DMS114 treated with DMSO at 0.1 percent for 48 hours (cell line): ENCODE results near the gene ARHGDIG.
"Not testable (repeated sequence)": the region's sequence is repeated elsewhere in the genome, so short reads cannot be mapped to it uniquely, and the experiment has no call there.

Experiments used
- DNase-seq: peaks from one replicate; lab custom pipeline; 2025; ENCODE audit not compliant: unreplicated experiment; lab: John Stamatoyannopoulos, UW

Gene ARHGDIG

DNA sequence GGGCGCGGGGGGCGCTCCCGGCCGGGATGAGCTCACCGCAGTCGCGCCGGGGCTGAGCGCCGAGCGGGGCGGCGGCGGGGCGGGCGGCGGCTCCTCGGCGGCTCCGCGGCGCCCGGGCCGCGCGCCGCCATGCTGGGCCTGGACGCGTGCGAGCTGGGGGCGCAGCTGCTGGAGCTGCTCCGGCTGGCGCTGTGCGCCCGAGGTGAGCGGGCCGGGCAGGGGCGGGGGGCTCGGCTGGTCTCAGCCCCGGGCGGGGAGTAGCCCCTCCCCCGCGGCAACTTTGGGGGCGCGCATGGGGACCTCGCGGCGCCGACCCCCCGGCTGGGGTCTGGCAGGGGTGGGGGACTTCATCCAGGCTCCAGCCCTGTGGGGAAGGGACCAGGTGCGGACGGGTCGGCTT, at the start of gene ARHGDIG:
ARHGDIG (plus strand) TSS at position 40 of the 400 bp plus-strand sequence; CDS start at position 130, 90 bp downstream.
- no peak for DNase-seq

DNA sequence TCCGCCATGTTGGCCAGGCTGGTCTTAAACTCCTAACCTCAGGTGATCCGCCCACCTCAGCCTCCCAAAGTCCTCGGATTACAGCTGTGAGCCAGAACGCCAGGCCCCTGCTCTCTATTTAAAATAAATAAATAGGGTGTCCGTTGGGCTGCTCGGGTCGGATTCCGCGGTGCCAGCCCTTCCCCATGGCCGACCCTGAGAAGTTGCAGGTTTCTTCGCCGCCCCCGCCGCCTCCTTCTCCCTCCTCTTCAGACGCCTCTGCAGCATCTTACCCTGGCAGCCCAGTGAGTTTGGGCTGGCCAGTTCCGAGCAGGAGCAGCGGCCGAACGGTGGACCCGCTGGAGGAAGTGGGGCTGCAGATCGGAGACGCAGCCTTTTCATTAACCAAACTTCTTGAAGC, 49.4 kb upstream of the ARHGDIG start:
- DNase-seq, result no peak

DNA sequence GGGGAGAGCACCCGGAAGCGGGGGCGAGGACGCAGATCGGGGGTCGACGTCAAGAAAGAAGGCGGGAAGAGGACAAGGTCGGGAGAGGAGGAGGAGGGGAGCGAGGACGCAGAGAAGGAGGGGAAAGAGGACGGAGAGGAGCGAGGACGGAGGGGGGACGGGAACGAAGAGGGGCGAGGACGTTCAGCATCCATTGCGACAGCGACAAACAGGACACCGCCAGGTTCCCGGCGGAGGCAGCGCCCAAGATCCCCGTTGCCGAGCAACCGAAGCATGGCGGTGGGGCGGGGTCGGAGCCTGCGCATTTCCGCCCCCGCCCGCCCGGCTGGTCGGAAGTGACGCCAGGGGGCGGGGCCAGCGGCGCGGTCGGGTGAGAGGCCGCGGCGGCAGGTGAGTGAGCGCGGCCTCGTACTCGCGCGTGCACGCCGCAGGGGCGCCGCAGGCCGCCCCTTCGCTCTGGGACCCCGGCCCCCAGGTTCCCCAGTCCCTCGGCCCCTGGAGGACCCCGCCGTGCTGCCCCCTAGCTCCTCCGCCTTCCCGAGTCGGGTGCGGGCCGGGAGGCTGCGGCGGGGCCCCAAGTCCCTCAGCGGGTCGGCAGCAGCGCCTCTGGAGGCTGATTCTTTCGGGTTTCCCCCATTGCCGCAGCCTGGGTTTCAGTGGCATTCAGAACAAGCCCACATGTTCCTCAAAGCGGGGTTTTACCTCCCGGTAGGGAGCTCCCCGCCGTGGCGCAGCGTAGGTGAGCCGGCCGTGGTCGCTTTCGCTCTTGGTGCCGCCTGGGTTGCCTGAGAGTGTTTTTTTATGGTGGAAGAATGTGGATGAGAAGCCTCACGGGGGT, 45.7 kb upstream of the ARHGDIG start, which contains the start of gene FAM234A:
FAM234A (plus strand) TSS at position 354 of the 838 bp plus-strand sequence. CDS start 19,593 bp downstream, outside the sequence.
- DNase-seq, result peak; percentile 85

DNA sequence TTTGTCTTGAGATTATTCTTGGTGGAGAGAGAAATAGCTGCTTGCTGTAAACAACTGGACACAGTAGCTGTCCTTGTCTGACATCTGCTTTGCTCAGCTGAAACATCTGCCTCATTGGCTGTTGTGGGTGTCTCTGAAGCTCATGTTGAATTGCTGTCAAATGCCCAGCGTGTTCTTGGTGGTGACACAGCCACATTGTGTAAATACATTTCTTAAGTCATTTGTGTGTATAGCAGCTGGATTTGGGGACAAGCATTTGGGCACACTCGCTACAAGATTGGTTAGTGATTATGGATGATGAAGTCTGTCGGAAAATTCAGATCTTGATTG, 40.5 kb upstream of the ARHGDIG start:
- DNase-seq, result no peak

DNA sequence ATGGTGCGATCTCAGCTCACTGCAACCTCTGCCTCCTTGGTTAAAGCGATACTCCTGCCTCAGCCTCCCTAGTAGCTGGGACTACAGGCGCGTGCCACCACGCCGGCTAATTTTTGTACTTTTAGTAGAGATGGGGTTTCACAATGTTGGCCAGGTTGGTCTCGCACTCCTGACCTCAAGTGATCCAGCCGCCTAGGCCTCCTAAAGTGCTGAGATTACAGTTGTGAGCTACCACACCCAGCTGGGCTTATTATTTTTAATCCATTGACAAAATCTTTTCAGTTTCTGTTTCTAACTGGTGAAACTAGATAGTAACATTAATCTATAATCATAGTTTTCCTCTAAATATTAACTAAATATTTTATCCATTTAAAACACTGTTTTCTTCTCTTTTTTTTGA, 39.8 kb upstream of the ARHGDIG start:
- no peak for DNase-seq

DNA sequence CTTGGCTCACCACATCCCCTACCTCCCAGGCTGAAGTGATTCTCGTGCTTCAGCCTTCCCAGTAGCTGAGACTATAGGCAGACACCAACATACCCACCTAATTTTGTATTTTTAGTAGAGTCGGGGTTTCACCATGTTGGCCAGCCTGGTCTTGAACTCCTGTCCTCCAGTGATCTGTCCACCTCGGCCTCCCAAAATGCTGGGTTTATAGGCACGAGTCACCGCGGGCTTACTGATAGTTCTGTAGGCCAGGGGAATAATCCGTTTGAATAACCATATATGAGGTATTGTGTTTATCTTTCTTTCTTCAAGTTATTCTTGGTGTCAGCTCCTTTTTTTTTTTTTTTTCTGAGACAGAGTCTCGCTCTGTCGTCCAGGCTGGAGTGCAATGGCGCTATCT, 38.1 kb upstream of the ARHGDIG start:
- DNase-seq, result no peak

DNA sequence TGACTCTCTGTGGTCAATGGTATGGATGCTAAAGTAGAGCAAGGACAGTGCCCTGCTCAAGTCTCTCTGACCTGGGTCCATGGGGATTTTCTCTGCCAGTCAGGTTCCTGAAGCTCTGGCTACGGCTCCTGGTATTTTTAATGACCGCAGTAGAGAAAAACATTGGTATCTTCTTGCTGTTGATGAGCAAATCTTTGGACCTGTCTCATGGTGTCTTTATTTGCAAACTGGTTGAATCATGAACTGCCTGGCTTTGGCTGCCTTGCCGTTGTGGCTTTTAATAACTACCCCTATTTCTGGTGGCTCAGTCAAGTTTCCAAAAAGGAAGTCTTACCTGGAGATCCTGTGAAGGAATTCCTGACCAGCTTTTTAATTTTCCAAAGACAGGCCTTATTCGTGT, 37.0 kb upstream of the ARHGDIG start:
- DNase-seq, result no peak

DNA sequence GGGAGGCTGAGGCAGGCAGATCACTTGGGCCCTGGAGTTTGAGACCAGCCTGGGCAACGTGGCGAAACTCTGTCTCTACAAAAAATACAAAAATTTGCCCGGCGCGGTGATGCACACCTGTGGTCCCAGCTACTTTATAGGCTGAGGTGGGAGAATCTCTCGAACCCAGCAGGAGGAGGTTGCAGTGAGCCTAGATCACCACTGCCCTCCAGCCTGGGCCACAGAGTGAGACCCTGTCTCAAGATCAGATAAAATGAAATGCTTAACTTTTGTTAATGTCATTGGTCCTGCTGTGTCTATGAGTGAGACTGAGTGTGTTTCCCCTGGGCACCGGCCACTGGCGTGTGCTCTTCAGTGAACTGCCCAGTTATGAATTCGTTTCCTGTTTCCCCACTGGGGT, 35.3 kb upstream of the ARHGDIG start:
- DNase-seq, result no peak

DNA sequence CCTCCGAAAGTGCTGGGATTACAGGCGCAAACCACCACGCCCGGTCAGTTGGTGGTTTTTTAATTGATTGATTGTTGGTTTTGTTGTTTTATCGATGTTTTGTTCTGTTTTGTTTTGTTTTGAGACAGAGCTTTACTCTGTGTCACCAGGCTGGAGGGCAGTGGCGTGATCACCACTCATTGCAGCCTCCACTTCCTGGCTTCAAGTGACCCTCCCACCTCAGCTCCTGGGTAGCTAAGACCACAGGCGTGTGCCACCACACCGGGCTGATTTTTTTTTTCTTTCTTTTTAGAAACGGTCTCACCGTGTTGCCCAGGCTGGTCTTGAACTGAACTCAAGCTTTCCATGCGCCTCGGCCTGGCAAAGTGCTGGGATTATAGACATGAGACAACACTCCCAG, 33.4 kb upstream of the ARHGDIG start:
- DNase-seq, result no peak

DNA sequence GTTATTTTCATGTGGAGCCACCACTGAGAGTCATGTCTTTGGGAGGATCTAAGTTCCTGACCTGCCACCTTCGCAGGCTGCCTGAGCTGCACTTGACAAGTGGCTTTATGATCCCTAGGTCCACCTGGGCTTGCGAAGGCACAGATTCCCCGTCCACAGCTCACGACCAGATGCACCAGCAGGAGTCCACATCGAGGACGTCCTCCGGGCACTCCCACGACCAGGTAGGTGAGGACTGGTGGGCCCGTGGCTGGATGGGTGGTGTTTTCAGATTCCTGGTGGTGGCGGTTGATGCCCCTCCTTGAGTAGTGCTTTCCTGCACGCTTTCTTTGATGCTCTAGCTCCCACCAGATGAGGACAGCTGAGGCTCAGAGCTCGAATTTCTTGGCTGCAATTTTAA, 31.0 kb upstream of the ARHGDIG start:
- DNase-seq, result no peak

DNA sequence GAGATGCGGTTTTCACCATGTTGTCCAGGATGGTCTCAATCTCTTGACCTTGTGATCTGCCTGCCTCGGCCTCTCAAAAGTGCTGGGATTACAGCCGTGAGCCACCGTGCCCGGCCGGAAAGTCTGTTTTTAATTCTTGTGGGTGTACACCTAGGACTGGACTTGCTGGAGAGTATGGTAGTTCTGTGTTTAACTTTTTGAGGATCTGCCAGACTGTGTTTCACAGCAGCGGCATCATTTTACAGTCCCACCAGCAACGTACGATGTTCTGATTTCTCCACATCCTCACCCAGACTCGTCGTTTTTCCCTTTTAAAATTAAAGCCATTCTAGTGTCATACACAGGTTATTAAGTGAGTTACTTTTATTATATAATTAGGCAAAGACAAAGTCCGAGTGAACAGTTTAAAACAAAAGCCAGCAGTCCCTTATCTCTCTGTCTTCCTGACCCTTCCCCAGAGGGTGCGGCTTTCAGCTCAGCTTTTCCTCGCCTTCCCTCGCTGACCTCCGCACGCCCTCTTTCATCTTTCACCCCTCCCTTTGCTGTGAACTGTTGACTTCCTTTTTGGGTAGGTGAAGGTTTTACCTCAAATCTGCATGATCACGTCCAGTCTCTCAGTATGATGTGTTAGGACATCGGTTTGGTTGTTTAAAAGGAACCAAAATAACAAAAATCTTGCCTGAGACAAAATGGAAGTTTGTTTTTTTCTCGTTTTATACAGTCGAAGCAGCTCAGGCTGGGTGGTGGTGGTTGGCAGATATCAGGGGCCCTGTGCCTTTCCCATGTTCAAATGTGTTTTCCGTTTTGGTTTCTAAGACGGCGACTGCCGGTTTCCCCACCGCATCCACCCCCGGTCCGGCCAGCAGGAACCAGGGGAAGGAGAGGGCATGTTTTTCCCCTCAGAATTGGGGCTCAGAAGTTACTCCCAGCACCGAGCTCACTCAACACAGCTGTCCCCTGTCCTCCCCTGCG, 27.7 kb upstream of the ARHGDIG start:
- no peak for DNase-seq

DNA sequence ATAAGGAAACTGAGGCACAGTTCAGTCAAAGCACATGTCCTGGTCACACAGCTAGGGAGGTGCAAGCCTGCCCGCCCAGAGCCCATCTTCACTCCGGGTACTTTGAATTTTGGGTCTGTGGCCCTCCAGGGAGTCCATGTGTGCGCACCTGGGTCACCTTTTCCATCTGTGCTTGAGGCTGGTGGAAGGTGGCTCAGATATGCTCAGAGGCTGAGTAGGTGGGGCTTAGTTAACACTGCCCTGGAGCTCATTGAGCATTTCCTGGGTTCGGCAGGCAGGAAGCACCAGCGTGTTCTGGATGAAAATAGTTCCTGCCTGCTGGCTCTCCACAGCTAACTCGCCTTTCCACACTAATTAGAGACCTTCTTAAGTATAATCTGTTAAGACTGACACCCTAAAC, 26.6 kb upstream of the ARHGDIG start:
- DNase-seq, result no peak

DNA sequence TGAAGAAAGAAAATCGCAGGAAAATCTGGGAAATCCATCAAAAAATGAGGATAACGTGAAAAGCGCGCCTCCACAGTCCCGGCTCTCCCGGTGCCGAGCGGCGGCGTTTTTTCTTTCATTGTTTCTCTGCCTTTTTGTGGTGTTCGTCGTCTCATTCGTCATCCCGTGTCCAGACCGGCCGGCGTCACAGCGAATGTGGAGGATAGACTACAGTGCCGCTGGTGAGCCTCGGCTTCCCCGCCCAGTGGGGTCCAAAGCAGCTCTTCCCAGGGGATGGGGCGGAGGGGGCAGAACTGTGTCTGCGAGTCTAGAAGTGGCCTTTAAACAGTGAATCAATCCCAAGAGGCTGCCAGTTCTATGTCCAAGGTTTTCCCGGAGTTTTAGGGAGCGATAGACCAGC, 25.9 kb upstream of the ARHGDIG start:
- DNase-seq, result no peak

DNA sequence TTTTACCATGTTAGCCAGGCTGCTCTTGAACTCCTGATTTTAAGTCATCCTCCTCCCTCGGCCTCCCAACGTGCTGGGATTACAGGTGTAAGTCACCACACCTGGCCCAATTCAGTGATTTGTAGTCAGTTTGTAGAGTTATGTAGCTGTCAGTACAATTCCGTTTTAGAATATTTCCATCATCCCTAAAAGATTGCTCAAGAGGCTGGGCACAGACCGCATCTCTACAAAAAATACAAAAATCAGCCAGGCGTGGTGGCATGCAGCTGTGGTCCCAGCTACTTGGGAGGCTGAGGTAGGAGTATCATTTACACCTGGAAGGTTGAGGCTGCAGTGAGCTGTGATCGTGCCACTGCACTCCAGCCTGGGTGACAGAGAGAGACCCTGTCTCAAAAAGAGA, 25.2 kb upstream of the ARHGDIG start:
- DNase-seq, result no peak

DNA sequence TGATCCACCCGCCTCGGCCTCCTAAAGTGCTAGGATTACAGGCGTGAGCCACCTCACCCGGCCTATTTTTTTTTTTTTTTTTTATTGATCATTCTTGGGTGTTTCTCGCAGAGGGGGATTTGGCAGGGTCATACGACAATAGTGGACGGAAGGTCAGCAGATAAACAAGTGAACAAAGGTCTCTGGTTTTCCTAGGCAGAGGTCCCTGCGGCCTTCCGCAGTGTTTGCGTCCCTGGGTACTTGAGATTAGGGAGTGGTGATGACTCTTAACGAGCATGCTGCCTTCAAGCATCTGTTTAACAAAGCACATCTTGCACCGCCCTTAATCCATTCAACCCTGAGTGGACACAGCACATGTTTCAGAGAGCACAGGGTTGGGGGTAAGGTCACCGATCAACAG, 22.3 kb upstream of the ARHGDIG start:
- DNase-seq, result not testable (repeated sequence)

DNA sequence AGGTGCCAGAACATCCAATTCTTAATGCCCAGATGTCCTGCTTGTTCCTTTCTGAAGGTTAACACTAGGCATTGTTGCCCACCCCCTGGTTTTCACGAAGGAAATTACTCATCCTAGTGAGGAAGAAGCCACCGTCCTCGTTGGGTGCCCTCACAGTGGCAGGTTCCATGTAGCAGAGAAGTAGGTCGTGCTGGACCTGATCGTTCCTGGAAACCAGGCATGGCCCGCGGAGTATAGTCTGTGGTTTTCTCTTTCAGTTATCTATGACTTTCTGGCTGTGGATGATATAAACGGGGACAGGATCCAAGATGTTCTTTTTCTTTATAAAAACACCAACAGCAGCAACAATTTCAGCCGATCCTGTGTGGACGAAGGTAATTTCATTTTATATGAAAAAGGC, 21.2 kb upstream of the ARHGDIG start:
- no peak for DNase-seq

DNA sequence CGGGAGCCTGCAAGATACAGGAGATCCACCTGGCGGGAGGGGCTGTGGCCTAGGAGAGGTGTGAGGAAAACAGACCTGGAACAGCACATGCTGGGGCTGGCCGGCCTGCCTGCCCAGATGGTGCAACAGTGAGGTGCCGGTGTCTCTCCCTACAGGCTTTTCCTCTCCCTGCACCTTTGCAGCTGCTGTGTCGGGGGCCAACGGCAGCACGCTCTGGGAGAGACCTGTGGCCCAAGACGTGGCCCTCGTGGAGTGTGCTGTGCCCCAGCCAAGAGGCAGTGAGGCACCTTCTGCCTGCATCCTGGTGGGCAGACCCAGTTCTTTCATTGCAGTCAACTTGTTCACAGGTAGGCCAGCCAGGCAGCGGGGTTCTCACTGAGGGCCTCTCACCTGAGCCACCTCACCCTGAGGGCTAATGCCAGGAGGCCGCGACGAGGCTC, 20.6 kb upstream of the ARHGDIG start:
- no peak for DNase-seq

DNA sequence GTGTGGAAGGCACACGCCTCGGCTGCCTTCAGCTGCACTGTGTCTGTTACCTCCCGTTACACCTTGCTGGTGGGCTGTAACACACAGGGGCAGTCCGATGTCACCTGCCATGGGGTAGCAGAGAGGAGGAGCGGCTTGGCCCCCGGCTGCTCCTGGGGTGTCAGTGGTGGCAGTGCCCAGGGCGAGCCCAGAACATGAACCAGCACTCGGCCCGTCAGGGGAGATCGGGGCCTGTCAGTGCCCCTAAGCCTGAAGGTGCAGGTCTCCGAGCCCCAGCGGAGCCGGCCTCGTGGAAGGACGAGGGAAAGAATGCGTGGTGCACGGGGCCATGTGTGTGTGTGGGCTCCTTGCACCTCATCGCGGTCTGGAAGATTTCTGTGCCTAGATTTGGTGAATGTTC, 20.1 kb upstream of the ARHGDIG start:
- no peak for DNase-seq

DNA sequence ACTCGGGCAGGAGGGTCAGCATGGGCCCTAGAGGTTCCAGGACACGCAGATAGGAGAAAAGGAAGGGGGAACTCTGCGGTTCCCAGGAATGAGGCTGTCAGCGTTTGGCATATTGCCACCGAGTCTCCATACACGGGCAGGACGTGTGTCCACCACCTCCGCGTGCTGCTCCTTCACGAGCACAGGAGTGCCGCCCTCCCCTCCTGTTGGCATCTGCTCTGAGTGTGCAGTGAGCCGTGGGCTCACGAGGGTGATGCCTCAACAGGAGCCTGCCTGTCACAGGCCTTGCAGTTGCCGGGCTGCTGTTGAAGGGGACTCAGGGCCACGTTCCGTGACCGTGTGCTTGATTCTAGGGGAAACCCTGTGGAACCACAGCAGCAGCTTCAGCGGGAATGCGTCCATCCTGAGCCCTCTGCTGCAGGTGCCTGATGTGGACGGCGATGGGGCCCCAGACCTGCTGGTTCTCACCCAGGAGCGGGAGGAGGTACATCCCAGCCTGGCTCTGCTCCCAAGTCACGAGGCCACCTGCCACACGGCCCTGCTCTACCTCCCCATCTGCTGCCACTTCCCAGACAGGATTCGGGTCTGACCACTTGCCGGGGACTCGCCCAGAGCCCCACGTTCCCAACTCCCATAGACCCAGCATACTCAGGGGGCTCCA, 19.2 kb upstream of the ARHGDIG start:
- no peak for DNase-seq

DNA sequence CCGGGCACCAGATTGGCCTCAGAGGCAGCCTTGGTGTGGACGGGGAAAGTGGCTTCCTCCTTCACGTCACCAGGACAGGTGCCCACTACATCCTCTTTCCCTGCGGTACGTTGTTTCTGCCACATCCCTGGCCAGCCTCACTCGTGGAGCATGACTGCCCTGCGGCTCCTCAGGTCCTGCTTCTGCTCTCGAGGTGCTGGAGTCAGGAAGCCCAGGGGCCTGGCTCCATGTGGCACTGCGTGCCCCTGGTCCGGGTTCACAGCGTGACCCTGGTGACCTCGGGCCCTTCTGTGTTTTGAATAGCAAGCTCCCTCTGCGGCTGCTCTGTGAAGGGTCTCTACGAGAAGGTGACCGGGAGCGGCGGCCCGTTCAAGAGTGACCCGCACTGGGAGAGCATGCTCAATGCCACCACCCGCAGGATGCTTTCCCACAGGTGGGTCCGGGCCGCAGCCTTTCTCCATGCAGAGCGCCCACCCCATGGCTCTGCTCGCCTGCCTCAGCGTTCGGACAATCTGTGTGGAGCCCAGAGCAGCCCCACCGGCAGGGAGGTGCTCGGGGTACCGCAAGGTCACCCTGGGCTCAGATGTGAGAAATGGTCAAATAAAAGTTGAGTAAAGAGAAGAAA, 18.2 kb upstream of the ARHGDIG start:
- no peak for DNase-seq

DNA sequence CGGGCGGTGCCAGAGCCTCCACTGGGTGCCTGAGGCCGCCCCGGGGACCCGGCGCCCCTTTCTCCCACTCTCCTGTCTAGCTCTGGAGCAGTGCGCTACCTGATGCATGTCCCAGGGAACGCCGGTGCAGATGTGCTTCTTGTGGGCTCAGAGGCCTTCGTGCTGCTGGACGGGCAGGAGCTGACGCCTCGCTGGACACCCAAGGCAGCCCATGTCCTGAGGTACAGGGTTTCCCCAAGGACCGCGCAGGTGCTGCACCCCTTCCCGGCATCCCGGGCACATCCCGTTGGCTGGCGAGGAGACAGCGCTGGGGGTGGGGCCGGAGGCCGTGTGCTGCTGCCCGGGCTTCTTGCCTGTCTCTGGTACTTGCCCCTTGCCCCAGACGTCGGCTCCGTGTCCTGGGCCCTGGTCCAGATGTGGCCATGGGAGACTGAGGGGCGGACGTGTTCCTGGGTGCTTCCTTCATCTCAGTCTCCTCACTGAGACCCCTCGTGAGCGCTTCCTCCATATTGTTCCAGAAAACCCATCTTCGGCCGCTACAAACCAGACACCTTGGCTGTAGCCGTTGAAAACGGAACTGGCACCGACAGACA, 17.1 kb upstream of the ARHGDIG start:
- DNase-seq, result no peak
